GM12878 (cell line): ENCODE measurements around the gene PSMD13. TPM values are rescaled to one million over a fixed set of nuclear protein-coding genes. Genes with fewer than 3 reads are reported as not detected.

Source experiments
- ATAC-seq: fragments of 200-7000 bp; cut with Tn5 transposase; 3 replicates; pipeline ENCODE4 v1.9.1; 2020; ENCODE audit warnings: mild to moderate bottlenecking, moderate library complexity
- BruUV-seq: library from RNA; stranded (reverse); fragments of 400-500 nt; replicated peaks from 2 replicates; lab custom pipeline; 2021; lab: Mats Ljungman, UMichigan
- CTCF ChIA-PET: fragments of 300-600 bp; sonication (Branson Sonifier 250); formaldehyde crosslinking; extraction: SDS; loops from one replicate; lab custom pipeline; 2021; ENCODE audit warnings: inconsistent platforms; lab: Yijun Ruan, JAX
- POLR2A ChIA-PET: fragments of 350-600 bp; formaldehyde crosslinking; extraction: SDS; loops from one replicate; lab custom pipeline; 2021; ENCODE audit warnings: inconsistent platforms; lab: Charles Lee
- RAD21 ChIA-PET: fragments of 300-600 bp; sonication (Branson Sonifier 250); formaldehyde crosslinking; loops from one replicate; lab custom pipeline; 2023; ENCODE audit warnings: antibody characterized with exemption; ENCODE audit not compliant: unreplicated experiment; lab: Charles Lee
- SMC1A ChIA-PET: fragments of 300-600 bp; sonication (Branson Sonifier 250); formaldehyde crosslinking; loops from one replicate; lab custom pipeline; 2023; ENCODE audit not compliant: unreplicated experiment, uncharacterized antibody; lab: Charles Lee
- DNase-seq: peaks from one replicate; pipeline ENCODE4 v3.0.0-alpha.2; 2011; ENCODE audit warnings: low read depth, low spot score
- FAIRE-seq: peaks from 3 replicates; lab custom pipeline; 2011; peaks lifted over from hg19 to GRCh38; lab: Jason Lieb, UNC
- H2AFZ ChIP-seq: 2 replicates; pipeline ENCODE4 v1.6.0; 2011; ENCODE audit warnings: low read depth, low read length, control low read depth; ENCODE audit not compliant: control insufficient read depth
- H3K27ac ChIP-seq: 2 replicates; pipeline ENCODE4 v1.5.1; 2011; ENCODE audit warnings: control low read depth; ENCODE audit not compliant: control insufficient read depth, insufficient read depth
- H3K27me3 ChIP-seq, 2 experiments: replicated peaks in 1 of 2; 2 replicates each; pipeline versions ENCODE4 v1.6.0 to v1.6.1; 2011; ENCODE audit warnings: low read length in 1 of 2; ENCODE audit not compliant: control insufficient read depth in 2 of 2, insufficient read depth in 2 of 2
- H3K36me3 ChIP-seq, 2 experiments: 2 replicates each; pipeline ENCODE4 v1.5.1; 2011; ENCODE audit warnings: low read length in 1 of 2; ENCODE audit not compliant: control insufficient read depth in 2 of 2, insufficient read depth in 2 of 2
- H3K4me1 ChIP-seq: 2 replicates; pipeline ENCODE4 v1.6.1; 2011; ENCODE audit warnings: mild to moderate bottlenecking, low read length, moderate library complexity, mixed read lengths; ENCODE audit not compliant: control insufficient read depth, insufficient read depth
- H3K4me2 ChIP-seq: 2 replicates; pipeline ENCODE4 v1.6.0; 2011; ENCODE audit warnings: control low read depth; ENCODE audit not compliant: control insufficient read depth, insufficient read depth
- H3K4me3 ChIP-seq: fragments of 200-600 bp; sonication (generic); 2 replicates; pipeline ENCODE4 v1.5.1; 2016
- H3K79me2 ChIP-seq: 2 replicates; pipeline ENCODE4 v1.6.0; 2011; ENCODE audit warnings: low read length; ENCODE audit not compliant: control insufficient read depth, insufficient read depth
- H3K9ac ChIP-seq: 2 replicates; pipeline ENCODE4 v1.8.0; 2011; ENCODE audit warnings: low read length, control low read depth, mixed read lengths; ENCODE audit not compliant: control insufficient read depth, insufficient read depth
- H3K9me3 ChIP-seq: replicated peaks from 3 replicates; pipeline ENCODE4 v1.5.1; 2011; ENCODE audit warnings: mild to moderate bottlenecking, low read length; ENCODE audit not compliant: control insufficient read depth, insufficient read depth
- H4K20me1 ChIP-seq: 2 replicates; pipeline ENCODE4 v1.6.0; 2011; ENCODE audit not compliant: control insufficient read depth, insufficient read depth
- DPF2 ChIP-seq: fragments of 450-650 bp; IDR thresholded peaks from 2 replicates; pipeline ENCODE4 v1.6.1; 2017; ENCODE audit warnings: mild to moderate bottlenecking
- FOS ChIP-seq: IDR thresholded peaks from 3 replicates; pipeline ENCODE4 v1.6.1; 2011; ENCODE audit warnings: borderline replicate concordance; ENCODE audit not compliant: insufficient read length; ENCODE audit errors: extremely low read depth
- GATAD2B ChIP-seq: fragments of 450-650 bp; conservative IDR thresholded peaks from 2 replicates; pipeline ENCODE4 v1.6.1; 2017; ENCODE audit warnings: low read depth, mild to moderate bottlenecking, moderate library complexity
- IKZF2 ChIP-seq, 2 experiments: fragments of 450-650 bp; IDR thresholded peaks; 2 replicates each; pipeline ENCODE4 v1.6.1; 2017; ENCODE audit warnings: mild to moderate bottlenecking in 2 of 2, moderate library complexity in 2 of 2
- IRF4 ChIP-seq: IDR thresholded peaks from 2 replicates; pipeline ENCODE4 v1.6.1; 2011; ENCODE audit warnings: low read depth, low read length
- MEF2A ChIP-seq: IDR thresholded peaks from 2 replicates; pipeline ENCODE4 v1.6.1; 2011; ENCODE audit warnings: low read depth, mild to moderate bottlenecking, low read length, moderate library complexity; ENCODE audit not compliant: insufficient read depth
- NRF1 ChIP-seq: conservative IDR thresholded peaks from 2 replicates; pipeline ENCODE4 v1.6.1; 2011; ENCODE audit warnings: mild to moderate bottlenecking, low read depth, low read length, improper control_type of control experiment
- STAT3 ChIP-seq: IDR thresholded peaks from 2 replicates; pipeline ENCODE4 v1.6.1; 2011; ENCODE audit warnings: low read depth, low read length, improper control_type of control experiment
- SUPT20H ChIP-seq: IDR thresholded peaks from 2 replicates; pipeline ENCODE4 v1.6.1; 2011; ENCODE audit warnings: low read depth, mild to moderate bottlenecking, low read length, moderate library complexity, borderline replicate concordance; ENCODE audit not compliant: control insufficient read depth
- SUZ12 ChIP-seq: fragments of 200-600 bp; sonication (generic); IDR thresholded peaks from one replicate; pipeline ENCODE4 v1.6.1; 2018; ENCODE audit warnings: antibody characterized with exemption, mild to moderate bottlenecking; ENCODE audit not compliant: unreplicated experiment
- TBL1XR1 ChIP-seq: IDR thresholded peaks from 2 replicates; pipeline ENCODE4 v1.6.1; 2012; ENCODE audit warnings: low read depth, low read length, improper control_type of control experiment
- TCF3 ChIP-seq: IDR thresholded peaks from 2 replicates; pipeline ENCODE4 v1.6.1; 2012; ENCODE audit warnings: low read depth, mild to moderate bottlenecking, low read length, borderline replicate concordance; ENCODE audit not compliant: insufficient read depth
- WRNIP1 ChIP-seq: IDR thresholded peaks from 2 replicates; pipeline ENCODE4 v1.6.1; 2011; ENCODE audit warnings: low read depth, low read length, improper control_type of control experiment, borderline replicate concordance
- YBX1 ChIP-seq: fragments of 450-650 bp; IDR thresholded peaks from 2 replicates; pipeline ENCODE4 v1.6.1; 2016; ENCODE audit warnings: antibody characterized with exemption
- YY1 ChIP-seq: IDR thresholded peaks from 2 replicates; pipeline ENCODE4 v1.6.1; 2011; ENCODE audit warnings: low read depth, mild to moderate bottlenecking, low read length
- ZNF24 ChIP-seq: fragments of 450-650 bp; IDR thresholded peaks from 2 replicates; pipeline ENCODE4 v1.6.1; 2017; ENCODE audit warnings: antibody characterized with exemption, mild to moderate bottlenecking
- ZSCAN29 ChIP-seq: fragments of 450-650 bp; IDR thresholded peaks from 2 replicates; pipeline ENCODE4 v1.6.1; 2017; ENCODE audit warnings: mild to moderate bottlenecking, moderate library complexity
- WGBS: methylation state at CpG from one replicate; pipeline ENCODE4 v1.1.6; 2016; ENCODE audit warnings: low lambda C conversion rate; ENCODE audit not compliant: insufficient replicate concordance, insufficient coverage; ENCODE audit errors: missing lambda C conversion rate; 5-methylcytosine and 5-hydroxymethylcytosine counted together
- in situ Hi-C: fragments of 300-500 bp; cut with MboI; formaldehyde crosslinking; loops from 9 replicates; pipeline ENCODE4 v1.14.3; 2018; ENCODE audit warnings: mixed read lengths
- intact Hi-C: fragments of 100-400 bp; cut with micrococcal nuclease; formaldehyde crosslinking; loops from one replicate; pipeline ENCODE4 v1.14.2; 2022; ENCODE audit not compliant: unreplicated experiment
- polyA plus RNA-seq, 11 experiments: library from polyadenylated mRNA; depleted of rRNA in 4 of 11; unstranded in 6 of 11; stranded (reverse) in 5 of 11; fragments of >200 nt; fragmentation: Nextera tagmentation in 4 of 11; fragmentation: Illumina TruSeq in 1 of 11; extraction: Ambion mirVana in 4 of 11; extraction: Trizol in 1 of 11; gene quantifications; 1 replicate in 1 of 11; 2 replicates in 10 of 11; pipeline versions ENCODE4 v1.2.1 to v1.2.3, GENCODE V29; 2011 to 2016; ENCODE audit warnings: inconsistent platforms in 2 of 11, missing spikeins in 2 of 11, low read depth in 1 of 11
- total RNA-seq, 4 experiments: library from RNA; depleted of rRNA in 3 of 4; stranded (reverse); fragments of >200 nt in 3 of 4; fragmentation: Illumina TruSeq in 1 of 4; extraction: Trizol in 1 of 4; gene quantifications; 2 replicates each; pipeline versions ENCODE4 v1.2.1 to v1.2.3, GENCODE V29; 2013 to 2021
- TF ChIP-seq, protein P1 (sequence below): IDR thresholded peaks from 2 replicates; pipeline ENCODE4 v1.6.1; 2011; ENCODE audit warnings: borderline replicate concordance, low read depth, mild to moderate bottlenecking, moderate library complexity, low read length; ENCODE audit not compliant: insufficient read depth, poor library complexity, severe bottlenecking
- TF ChIP-seq, protein P2 (sequence below): IDR thresholded peaks from 2 replicates; pipeline ENCODE4 v1.6.1; 2012; ENCODE audit warnings: low read depth, low read length, improper control_type of control experiment

Gene PSMD13
- total and polyA plus RNA-seq, 10 of the 15 experiments (the other 5 are each of a cell fraction or from before 2014, with no cell fraction given): 141 to 303 (median 177) TPM

DNA sequence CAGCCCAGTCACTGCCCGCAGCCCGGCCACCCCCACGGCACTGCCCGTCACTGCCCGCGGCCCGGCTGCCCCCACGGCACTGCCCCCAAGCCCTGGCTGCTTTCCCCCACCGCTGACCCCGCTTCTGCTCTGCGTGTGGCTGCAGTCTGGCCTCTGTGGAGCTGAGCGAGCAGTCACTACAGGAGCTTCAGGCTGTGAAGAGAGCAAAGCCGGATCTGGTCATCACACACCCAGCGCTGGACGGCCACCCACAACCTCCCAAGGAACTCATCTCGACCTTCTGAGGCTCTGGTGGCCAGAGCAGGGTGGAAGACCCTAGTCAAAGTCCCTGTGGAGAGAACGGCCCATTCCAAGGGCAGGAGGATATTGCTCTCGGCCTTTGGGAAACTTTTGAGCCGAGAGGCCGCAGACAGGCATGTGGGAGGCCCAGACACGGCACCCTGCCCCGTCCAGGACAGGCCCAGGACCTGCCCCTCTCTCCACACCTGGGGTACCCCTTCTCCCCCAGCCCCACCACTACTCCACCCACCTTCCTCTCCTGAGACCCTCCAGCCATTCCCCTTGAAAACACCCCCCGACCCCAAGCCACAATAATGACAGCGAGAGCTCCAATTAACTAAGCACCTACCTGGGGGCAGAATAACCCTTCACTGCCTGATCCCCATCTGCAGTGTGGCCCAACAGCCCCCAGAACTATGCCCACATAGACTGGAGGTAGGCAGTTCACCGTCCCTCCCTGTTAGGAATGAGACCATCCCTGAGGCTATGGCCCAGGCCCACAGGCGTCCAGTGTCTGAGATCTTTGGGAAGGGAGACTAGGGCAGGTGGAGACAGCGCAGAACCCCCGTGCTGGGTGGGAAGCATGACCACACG is 48.5 kb downstream of the PSMD13 start:
- intact Hi-C loops: no loop called here

More for the DNA sequence above, 48.5 kb downstream of the PSMD13 start:
- H3K9me3 ChIP-seq: no peaks in the 10 kb centered on the region
- BruUV-seq: no TSS peak
- FAIRE-seq (no peak), DNase-seq (no peak), ATAC-seq (no peak)
- RAD21 ChIA-PET: interaction anchor here (1.3 to 1.4 kb wide), 2 partner anchors 35 to 39 kb away, joined by 4 to 5 read pairs; no protein-coding TSS in a partner anchor
- peaks cover 8% of the 10 kb centered on the region; the same call in 1 of the 2 replicates for H3K4me1 ChIP-seq
- no peak overlapping the region for H3K9ac ChIP-seq
- H3K27ac ChIP-seq: no peak overlapping the region
- SMC1A ChIA-PET: interaction anchor here (0.6 to 1.7 kb wide), 2 partner anchors 9 to 11 kb away, joined by 3 to 4 read pairs; no protein-coding TSS in a partner anchor
- H3K4me2 ChIP-seq: no peak overlapping the region
- H3K36me3 ChIP-seq: no peaks in the 10 kb centered on the region
- no peak for TF ChIP-seq GATAD2B
- TF ChIP-seq ZSCAN29: no peak
- TF ChIP-seq MEF2A: no peak
- TF ChIP-seq SUZ12: no peak
- TF ChIP-seq TCF3: no peak
- TF ChIP-seq ZNF24: no peak
- TF ChIP-seq DPF2: no peak
- no peak for TF ChIP-seq WRNIP1
- TF ChIP-seq IRF4: no peak
- TF ChIP-seq FOS: no peak
- TF ChIP-seq IKZF2 (IDR thresholded peaks at IDR 0.05): no peak
- TF ChIP-seq, protein P1, sequence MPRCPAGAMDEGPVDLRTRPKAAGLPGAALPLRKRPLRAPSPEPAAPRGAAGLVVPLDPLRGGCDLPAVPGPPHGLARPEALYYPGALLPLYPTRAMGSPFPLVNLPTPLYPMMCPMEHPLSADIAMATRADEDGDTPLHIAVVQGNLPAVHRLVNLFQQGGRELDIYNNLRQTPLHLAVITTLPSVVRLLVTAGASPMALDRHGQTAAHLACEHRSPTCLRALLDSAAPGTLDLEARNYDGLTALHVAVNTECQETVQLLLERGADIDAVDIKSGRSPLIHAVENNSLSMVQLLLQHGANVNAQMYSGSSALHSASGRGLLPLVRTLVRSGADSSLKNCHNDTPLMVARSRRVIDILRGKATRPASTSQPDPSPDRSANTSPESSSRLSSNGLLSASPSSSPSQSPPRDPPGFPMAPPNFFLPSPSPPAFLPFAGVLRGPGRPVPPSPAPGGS: no peak
- TF ChIP-seq SUPT20H: no peak
- TF ChIP-seq YY1: no peak
- TF ChIP-seq, protein P2, sequence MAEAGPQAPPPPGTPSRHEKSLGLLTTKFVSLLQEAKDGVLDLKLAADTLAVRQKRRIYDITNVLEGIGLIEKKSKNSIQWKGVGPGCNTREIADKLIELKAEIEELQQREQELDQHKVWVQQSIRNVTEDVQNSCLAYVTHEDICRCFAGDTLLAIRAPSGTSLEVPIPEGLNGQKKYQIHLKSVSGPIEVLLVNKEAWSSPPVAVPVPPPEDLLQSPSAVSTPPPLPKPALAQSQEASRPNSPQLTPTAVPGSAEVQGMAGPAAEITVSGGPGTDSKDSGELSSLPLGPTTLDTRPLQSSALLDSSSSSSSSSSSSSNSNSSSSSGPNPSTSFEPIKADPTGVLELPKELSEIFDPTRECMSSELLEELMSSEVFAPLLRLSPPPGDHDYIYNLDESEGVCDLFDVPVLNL: no peak
- no peak for TF ChIP-seq TBL1XR1
- no peak for TF ChIP-seq YBX1
- no peak for TF ChIP-seq STAT3
- TF ChIP-seq NRF1: no peak
- peaks cover 11% of the 10 kb centered on the region in 2 experiments for H3K27me3 ChIP-seq
- H3K79me2 ChIP-seq: no peaks in the 10 kb centered on the region
- POLR2A ChIA-PET: interaction anchor here (0.7 to 1.5 kb wide), 2 partner anchors 9 to 415 kb away, joined by 3 to 4 read pairs; no protein-coding TSS in a partner anchor
- no peaks in the 10 kb centered on the region for H4K20me1 ChIP-seq
- WGBS: 54% methylated on average over 29 of the region's 29 CpGs
- no peak overlapping the region for H3K4me3 ChIP-seq
- in situ Hi-C loops: no loop called here
- no peak overlapping the region for H2AFZ ChIP-seq
- CTCF ChIA-PET: no interaction called here
